Measurements from ENCODE around the gene ERP27.

GRCh38 chr12:14892726-14893505 is 45.4 kb downstream of the ERP27 start:
- TF ChIP-seq, protein P1, sequence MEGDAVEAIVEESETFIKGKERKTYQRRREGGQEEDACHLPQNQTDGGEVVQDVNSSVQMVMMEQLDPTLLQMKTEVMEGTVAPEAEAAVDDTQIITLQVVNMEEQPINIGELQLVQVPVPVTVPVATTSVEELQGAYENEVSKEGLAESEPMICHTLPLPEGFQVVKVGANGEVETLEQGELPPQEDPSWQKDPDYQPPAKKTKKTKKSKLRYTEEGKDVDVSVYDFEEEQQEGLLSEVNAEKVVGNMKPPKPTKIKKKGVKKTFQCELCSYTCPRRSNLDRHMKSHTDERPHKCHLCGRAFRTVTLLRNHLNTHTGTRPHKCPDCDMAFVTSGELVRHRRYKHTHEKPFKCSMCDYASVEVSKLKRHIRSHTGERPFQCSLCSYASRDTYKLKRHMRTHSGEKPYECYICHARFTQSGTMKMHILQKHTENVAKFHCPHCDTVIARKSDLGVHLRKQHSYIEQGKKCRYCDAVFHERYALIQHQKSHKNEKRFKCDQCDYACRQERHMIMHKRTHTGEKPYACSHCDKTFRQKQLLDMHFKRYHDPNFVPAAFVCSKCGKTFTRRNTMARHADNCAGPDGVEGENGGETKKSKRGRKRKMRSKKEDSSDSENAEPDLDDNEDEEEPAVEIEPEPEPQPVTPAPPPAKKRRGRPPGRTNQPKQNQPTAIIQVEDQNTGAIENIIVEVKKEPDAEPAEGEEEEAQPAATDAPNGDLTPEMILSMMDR (IDR thresholded peaks at IDR 0.05): peak in 5 of 6 experiments; percentile 12 to 31 (median 29)
- TF ChIP-seq POLR2A (IDR thresholded peaks at IDR 0.05): no peak

Measured in adrenal gland (tissue), 5 donors.